Fibroblast of lung (primary cell): ENCODE data around the gene ASTL. TPM values are rescaled to one million over a fixed set of nuclear protein-coding genes. Genes with fewer than 3 reads are reported as not detected.

Source experiments
- DNase-seq, 2 donors: peaks; one replicate each; pipeline versions ENCODE4 v3.0.0 to v3.0.0-alpha.2; 2010; ENCODE audit warnings: low read depth in 2 of 2
- H2AFZ ChIP-seq: 2 replicates; pipeline ENCODE4 v1.5.1; 2012; ENCODE audit warnings: low read length, control low read depth, inconsistent platforms
- H3K27ac ChIP-seq: 2 replicates; pipeline ENCODE4 v1.5.1; 2011; ENCODE audit warnings: low read length, control low read depth; ENCODE audit not compliant: insufficient read depth
- H3K27me3 ChIP-seq: 2 replicates; pipeline ENCODE4 v1.5.1; 2011; ENCODE audit warnings: mild to moderate bottlenecking, low read length; ENCODE audit not compliant: control insufficient read depth, insufficient read depth
- H3K36me3 ChIP-seq: 2 replicates; pipeline ENCODE4 v1.5.1; 2011; ENCODE audit warnings: low read length; ENCODE audit not compliant: control insufficient read depth, insufficient read depth
- H3K4me1 ChIP-seq: 2 replicates; pipeline ENCODE4 v1.5.1; 2011; ENCODE audit warnings: low read length; ENCODE audit not compliant: control insufficient read depth, insufficient read depth; ENCODE audit errors: extremely low read depth
- H3K4me2 ChIP-seq: 2 replicates; pipeline ENCODE4 v1.5.1; 2011; ENCODE audit warnings: low read length, control low read depth; ENCODE audit not compliant: insufficient read depth; ENCODE audit errors: extremely low read depth
- H3K4me3 ChIP-seq, 4 experiments: fragments of 200-600 bp in 1 of 4; sonication (generic) in 1 of 4; replicated peaks in 1 of 4; 2 replicates each; pipeline ENCODE4 v1.5.1; 2011 to 2016; ENCODE audit warnings: low read length in 4 of 4, low read depth in 3 of 4, mild to moderate bottlenecking in 3 of 4, control low read depth in 2 of 4, inconsistent platforms in 1 of 4, mixed read lengths in 1 of 4; ENCODE audit not compliant: insufficient read depth in 1 of 4; ENCODE audit errors: control extremely low read depth in 1 of 4
- H3K79me2 ChIP-seq: 2 replicates; pipeline ENCODE4 v1.5.1; 2012; ENCODE audit warnings: mild to moderate bottlenecking, low read length, inconsistent platforms; ENCODE audit not compliant: control insufficient read depth, insufficient read depth
- H3K9ac ChIP-seq: 2 replicates; pipeline ENCODE4 v1.5.1; 2011; ENCODE audit warnings: mild to moderate bottlenecking, low read length, control low read depth; ENCODE audit not compliant: insufficient read depth
- H3K9me3 ChIP-seq: 2 replicates; pipeline ENCODE4 v1.5.1; 2012; ENCODE audit warnings: low read depth, low read length; ENCODE audit not compliant: control insufficient read depth, insufficient read depth
- H4K20me1 ChIP-seq: 2 replicates; pipeline ENCODE4 v1.5.1; 2011; ENCODE audit warnings: low read length; ENCODE audit not compliant: control insufficient read depth, insufficient read depth; ENCODE audit errors: extremely low read depth
- EZH2 ChIP-seq: IDR thresholded peaks from 2 replicates; pipeline ENCODE4 v1.5.1; 2012; ENCODE audit warnings: low read length, control low read depth, mild to moderate bottlenecking; ENCODE audit errors: missing control alignments
- polyA plus RNA-seq, 2 donors: library from polyadenylated mRNA; depleted of rRNA in 1 of 2; stranded (reverse) in 1 of 2; unstranded in 1 of 2; fragments of >200 nt; gene quantifications; 2 replicates each; pipeline ENCODE4 v1.2.1, GENCODE V29; 2011 to 2012; ENCODE audit warnings: missing spikeins in 1 of 2
- total RNA-seq: library from RNA; depleted of rRNA; stranded (reverse); fragments of >200 nt; gene quantifications from 2 replicates; pipeline ENCODE4 v1.2.1, GENCODE V29; 2014
- TF ChIP-seq, protein P1 (sequence below), 2 donors: IDR thresholded peaks in 1 of 2; conservative IDR thresholded peaks in 1 of 2; 1 replicate in 1 of 2; 2 replicates in 1 of 2; pipeline ENCODE4 v1.5.1; 2011 to 2012; ENCODE audit warnings: low read length in 2 of 2, control low read depth in 1 of 2, inconsistent platforms in 1 of 2, low read depth in 1 of 2, mild to moderate bottlenecking in 1 of 2

Gene ASTL
- total and polyA plus RNA-seq, 2 donors (not counting 1 experiment from before 2014, with no cell fraction given): not detected

- no peaks in the 10 kb centered on the region for H3K79me2 ChIP-seq
- no peak overlapping the region for H3K4me2 ChIP-seq
- no peaks in the 10 kb centered on the region for H3K9me3 ChIP-seq
- no peak overlapping the region for H3K4me3 ChIP-seq
- no peak for TF ChIP-seq EZH2
- TF ChIP-seq, protein P1, sequence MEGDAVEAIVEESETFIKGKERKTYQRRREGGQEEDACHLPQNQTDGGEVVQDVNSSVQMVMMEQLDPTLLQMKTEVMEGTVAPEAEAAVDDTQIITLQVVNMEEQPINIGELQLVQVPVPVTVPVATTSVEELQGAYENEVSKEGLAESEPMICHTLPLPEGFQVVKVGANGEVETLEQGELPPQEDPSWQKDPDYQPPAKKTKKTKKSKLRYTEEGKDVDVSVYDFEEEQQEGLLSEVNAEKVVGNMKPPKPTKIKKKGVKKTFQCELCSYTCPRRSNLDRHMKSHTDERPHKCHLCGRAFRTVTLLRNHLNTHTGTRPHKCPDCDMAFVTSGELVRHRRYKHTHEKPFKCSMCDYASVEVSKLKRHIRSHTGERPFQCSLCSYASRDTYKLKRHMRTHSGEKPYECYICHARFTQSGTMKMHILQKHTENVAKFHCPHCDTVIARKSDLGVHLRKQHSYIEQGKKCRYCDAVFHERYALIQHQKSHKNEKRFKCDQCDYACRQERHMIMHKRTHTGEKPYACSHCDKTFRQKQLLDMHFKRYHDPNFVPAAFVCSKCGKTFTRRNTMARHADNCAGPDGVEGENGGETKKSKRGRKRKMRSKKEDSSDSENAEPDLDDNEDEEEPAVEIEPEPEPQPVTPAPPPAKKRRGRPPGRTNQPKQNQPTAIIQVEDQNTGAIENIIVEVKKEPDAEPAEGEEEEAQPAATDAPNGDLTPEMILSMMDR (conservative IDR thresholded peaks at IDR 0.05 in 1 of 2, IDR thresholded peaks at IDR 0.05 in 1 of 2; ENCODE audit: low read depth in 1 of 2, low read length in 2 of 2): no peak
- H3K36me3 ChIP-seq: no peaks in the 10 kb centered on the region
- peaks cover 5% of the 10 kb centered on the region for H3K27me3 ChIP-seq
- no peak overlapping the region for H3K27ac ChIP-seq
- peaks cover 4% of the 10 kb centered on the region for H3K4me1 ChIP-seq
- H4K20me1 ChIP-seq: no peaks in the 10 kb centered on the region
- no peak overlapping the region for H3K9ac ChIP-seq
- DNase-seq: no peak
- no peak overlapping the region for H2AFZ ChIP-seq
These were observed 15.0 kb upstream of the ASTL start for GRCh38 chr2:96153291-96153713.

- Histone ChIP-seq H2AFZ (no peak overlapping the region), H3K4me1 (peaks cover 4% of the 10 kb centered on the region), H3K27me3 (peaks cover 4% of the 10 kb centered on the region), H4K20me1 (no peaks in the 10 kb centered on the region), H3K9me3 (no peaks in the 10 kb centered on the region), H3K36me3 (no peaks in the 10 kb centered on the region), H3K79me2 (no peaks in the 10 kb centered on the region), H3K27ac (no peak overlapping the region), H3K4me2 (no peak overlapping the region), H3K4me3 (no peak overlapping the region), H3K9ac (no peak overlapping the region)
- TF ChIP-seq EZH2: no peak
- TF ChIP-seq, protein P1 (conservative IDR thresholded peaks at IDR 0.05 in 1 of 2, IDR thresholded peaks at IDR 0.05 in 1 of 2; ENCODE audit: low read depth in 1 of 2, low read length in 2 of 2): no peak
- no peak for DNase-seq
These were observed 14.2 kb upstream of the ASTL start for GRCh38 chr2:96152304-96153161.

- Histone ChIP-seq H3K27ac (no peak overlapping the region), H3K4me2 (no peak overlapping the region), H3K27me3 (peaks cover 4% of the 10 kb centered on the region), H2AFZ (no peak overlapping the region), H3K9ac (no peak overlapping the region), H3K4me3 (no peak overlapping the region), H3K4me1 (peaks cover 4% of the 10 kb centered on the region), H4K20me1 (no peaks in the 10 kb centered on the region), H3K9me3 (no peaks in the 10 kb centered on the region), H3K79me2 (no peaks in the 10 kb centered on the region), H3K36me3 (no peaks in the 10 kb centered on the region)
- no peak for TF ChIP-seq EZH2
- TF ChIP-seq, protein P1 (conservative IDR thresholded peaks at IDR 0.05 in 1 of 2, IDR thresholded peaks at IDR 0.05 in 1 of 2; ENCODE audit: low read depth in 1 of 2, low read length in 2 of 2): no peak
- DNase-seq: no peak
These were observed 13.4 kb upstream of the ASTL start for GRCh38 chr2:96151595-96152303.
